Testis (tissue), 3 donors: ENCODE results near the gene PKDREJ. TPM values are rescaled to one million over a fixed set of nuclear protein-coding genes. Genes with fewer than 3 reads are reported as not detected.

ENCODE experiments used
- DNase-seq: peaks from one replicate; pipeline ENCODE4 v3.0.0-alpha.2; 2019
- H3K27ac ChIP-seq, 2 donors: fragments of 200-600 bp; sonication (generic); one replicate each; pipeline ENCODE4 v1.5.1; 2019
- H3K27me3 ChIP-seq: fragments of 200-600 bp; sonication (generic); one replicate; pipeline ENCODE4 v1.5.1; 2019
- H3K36me3 ChIP-seq: fragments of 200-600 bp; sonication (generic); one replicate; pipeline ENCODE4 v1.5.1; 2017; ENCODE audit warnings: low read depth; ENCODE audit errors: missing control alignments
- H3K4me1 ChIP-seq: fragments of 200-600 bp; sonication (generic); one replicate; pipeline ENCODE4 v1.5.1; 2019
- H3K4me3 ChIP-seq, 2 donors: fragments of 200-600 bp; sonication (generic); one replicate each; pipeline ENCODE4 v1.5.1; 2017 to 2019
- H3K9me3 ChIP-seq: fragments of 200-600 bp; sonication (generic); one replicate; pipeline ENCODE4 v1.5.1; 2017
- CTCF ChIP-seq, 3 experiments: fragments of 450-650 bp in 2 of 3; fragments of 200-600 bp in 1 of 3; sonication (generic) in 1 of 3; IDR thresholded peaks; one replicate each; pipeline ENCODE4 v1.5.1; 2016 to 2019; ENCODE audit warnings: antibody characterized with exemption in 3 of 3, mild to moderate bottlenecking in 2 of 3, moderate library complexity in 1 of 3
- POLR2A ChIP-seq: fragments of 450-650 bp; IDR thresholded peaks from one replicate; pipeline ENCODE4 v1.6.1; 2017; ENCODE audit warnings: antibody characterized with exemption, mild to moderate bottlenecking, moderate library complexity
- WGBS, 2 donors: methylation state at CpG; one replicate each; pipeline ENCODE4 v1.1.5; 2018; 5-methylcytosine and 5-hydroxymethylcytosine counted together
- intact Hi-C: fragments of 100-400 bp; cut with DNase I; formaldehyde crosslinking; loops from one replicate; pipeline ENCODE4 v1.15.1; 2023; ENCODE audit warnings: low total_unique reads
- polyA plus RNA-seq: library from polyadenylated mRNA; stranded (reverse); fragments of 350-450 nt; fragmentation: Illumina TruSeq; extraction: RNeasy Lipid Tissue Mini Kit (QIAGEN cat#74804); gene quantifications from one replicate; pipeline ENCODE4 v1.2.3, GENCODE V29; 2014; ENCODE audit warnings: low read depth, low replicate concordance; ENCODE audit not compliant: insufficient read depth
- total RNA-seq, 2 donors: library from RNA; depleted of rRNA; stranded (reverse); fragments of >200 nt; gene quantifications; one replicate each; pipeline ENCODE4 v1.2.3, GENCODE V29; 2016

Gene PKDREJ
- total and polyA plus RNA-seq, 3 donors from 2014 or later: 3.4 to 10.4 (median 5.0) TPM

GRCh38 chr22:46260038-46260437 is 3.1 kb downstream of the PKDREJ start:
- no peaks in the 10 kb centered on the region for H3K4me1 ChIP-seq
- H3K27me3 ChIP-seq: no peaks in the 10 kb centered on the region
- WGBS, 2 donors: 87 to 88% methylated on average over 5 to 6 of the region's 6 CpGs
- H3K4me3 ChIP-seq: no peak overlapping the region
- no peak for DNase-seq
- H3K36me3 ChIP-seq: no peaks in the 10 kb centered on the region
- H3K27ac ChIP-seq: no peak overlapping the region
- H3K9me3 ChIP-seq: no peaks in the 10 kb centered on the region
- TF ChIP-seq CTCF (IDR thresholded peaks at IDR 0.05) (no peak), POLR2A (no peak)
- intact Hi-C loops: no loop called here

- intact Hi-C loops: no loop called here
- H3K27ac ChIP-seq: no peak overlapping the region
- H3K27me3 ChIP-seq: no peaks in the 10 kb centered on the region
- H3K9me3 ChIP-seq: no peaks in the 10 kb centered on the region
- no peak overlapping the region for H3K4me3 ChIP-seq
- no peak for DNase-seq
- no peaks in the 10 kb centered on the region for H3K4me1 ChIP-seq
- H3K36me3 ChIP-seq: no peaks in the 10 kb centered on the region
- TF ChIP-seq CTCF (IDR thresholded peaks at IDR 0.05): no peak
- TF ChIP-seq POLR2A: no peak
- 85 to 90% methylated on average over 12 of the region's 12 CpGs for WGBS, 2 donors
These were observed 3.8 kb downstream of the PKDREJ start for GRCh38 chr22:46259374-46259773.

- Histone ChIP-seq H3K4me3 (no peak overlapping the region), H3K27ac (no peak overlapping the region), H3K27me3 (no peaks in the 10 kb centered on the region), H3K4me1 (no peaks in the 10 kb centered on the region), H3K36me3 (no peaks in the 10 kb centered on the region), H3K9me3 (no peaks in the 10 kb centered on the region)
- intact Hi-C loops: no loop called here
- 73 to 91% methylated on average over 8 of the region's 8 CpGs for WGBS, 2 donors
- no peak for DNase-seq
- TF ChIP-seq POLR2A (no peak), CTCF (IDR thresholded peaks at IDR 0.05) (no peak)
These were observed 6.7 kb downstream of the PKDREJ start for GRCh38 chr22:46256358-46256958.

- no peak overlapping the region for H3K4me3 ChIP-seq
These were observed 11.2 kb downstream of the PKDREJ start for GRCh38 chr22:46251816-46252380.

More at GRCh38 chr22:46251816-46252380, 11.2 kb downstream of the PKDREJ start:
- Histone ChIP-seq H3K27me3 (no peaks in the 10 kb centered on the region), H3K4me1 (peaks cover 13% of the 10 kb centered on the region), H3K9me3 (no peaks in the 10 kb centered on the region), H3K27ac (no peak overlapping the region), H3K36me3 (no peaks in the 10 kb centered on the region)
- WGBS, 2 donors: 68 to 83% methylated on average over 9 of the region's 9 CpGs
- intact Hi-C loops: no loop called here
- no peak for DNase-seq
- TF ChIP-seq CTCF (IDR thresholded peaks at IDR 0.05) (no peak), POLR2A (no peak)
